PC-3 (cell line): ENCODE data around the gene GAS7. TPM values are rescaled to one million over a fixed set of nuclear protein-coding genes. Genes with fewer than 3 reads are reported as not detected.

Source experiments
- ATAC-seq: fragments of 200-7000 bp; cut with Tn5 transposase; 2 replicates; pipeline ENCODE4 v1.9.1; 2020; ENCODE audit warnings: mild to moderate bottlenecking, moderate library complexity
- BruUV-seq: library from RNA; stranded (reverse); fragments of 400-500 nt; replicated peaks from 2 replicates; lab custom pipeline; 2021; lab: Mats Ljungman, UMichigan
- CTCF ChIA-PET: fragments of 300-600 bp; sonication (Branson Sonifier 250); formaldehyde crosslinking; loops from one replicate; lab custom pipeline; 2022; ENCODE audit warnings: antibody characterized with exemption; lab: Charles Lee
- POLR2A ChIA-PET: fragments of 300-600 bp; sonication (Branson Sonifier 250); formaldehyde crosslinking; loops from one replicate; lab custom pipeline; 2022; ENCODE audit warnings: antibody characterized with exemption; ENCODE audit not compliant: unreplicated experiment; lab: Charles Lee
- DNase-seq: peaks from one replicate; pipeline ENCODE4 v3.0.0-alpha.2; 2015
- H2AFZ ChIP-seq: fragments of 300-600 bp; sonication (generic); 2 replicates; pipeline ENCODE4 v1.6.0; 2016; ENCODE audit warnings: antibody characterized with exemption, low read length
- H3F3A ChIP-seq: fragments of 300-600 bp; sonication (generic); one replicate; pipeline ENCODE4 v1.6.0; 2017; ENCODE audit warnings: antibody characterized with exemption, low read length, control low read depth, mild to moderate bottlenecking; ENCODE audit not compliant: unreplicated experiment
- H3K27ac ChIP-seq: fragments of 300-600 bp; sonication (generic); 2 replicates; pipeline ENCODE4 v1.5.1; 2016; ENCODE audit warnings: mild to moderate bottlenecking, low read length
- H3K27me3 ChIP-seq: fragments of 300-600 bp; sonication (generic); 2 replicates; pipeline ENCODE4 v1.6.1; 2016; ENCODE audit warnings: low read length, mixed read lengths
- H3K36me3 ChIP-seq: fragments of 300-600 bp; sonication (generic); 2 replicates; pipeline ENCODE4 v1.6.1; 2016; ENCODE audit warnings: low read depth, mixed run types, low read length, mixed read lengths
- H3K4me1 ChIP-seq: fragments of 300-600 bp; sonication (generic); 2 replicates; pipeline ENCODE4 v1.5.1; 2016; ENCODE audit warnings: low read length; ENCODE audit not compliant: insufficient read depth
- H3K4me2 ChIP-seq: fragments of 300-600 bp; sonication (generic); 2 replicates; pipeline ENCODE4 v1.6.0; 2016; ENCODE audit warnings: low read length
- H3K4me3 ChIP-seq: fragments of 300-600 bp; sonication (generic); 2 replicates; pipeline ENCODE4 v1.5.1; 2016; ENCODE audit warnings: mild to moderate bottlenecking, low read length, mixed read lengths
- H3K79me2 ChIP-seq: fragments of 300-600 bp; sonication (generic); 2 replicates; pipeline ENCODE4 v1.6.1; 2017; ENCODE audit warnings: low read length, mixed read lengths
- H3K9ac ChIP-seq: fragments of 300-600 bp; sonication (generic); 2 replicates; pipeline ENCODE4 v1.6.0; 2016; ENCODE audit warnings: mild to moderate bottlenecking, low read length
- H3K9me2 ChIP-seq: fragments of 300-600 bp; sonication (generic); replicated peaks from 2 replicates; pipeline ENCODE4 v1.6.1; 2016; ENCODE audit warnings: mixed run types, low read length, mixed read lengths
- H3K9me3 ChIP-seq: fragments of 300-600 bp; sonication (generic); 2 replicates; pipeline ENCODE4 v1.6.1; 2016; ENCODE audit warnings: low read length, mixed read lengths
- H4K20me1 ChIP-seq: fragments of 300-600 bp; sonication (generic); 2 replicates; pipeline ENCODE4 v1.6.1; 2016; ENCODE audit warnings: low read length, mixed read lengths
- EZH2 ChIP-seq: fragments of 300-600 bp; sonication (generic); IDR thresholded peaks from one replicate; pipeline ENCODE4 v1.6.1; 2017; ENCODE audit warnings: antibody characterized with exemption, mild to moderate bottlenecking, low read length; ENCODE audit not compliant: unreplicated experiment
- EZH2phosphoT487 ChIP-seq: fragments of 300-600 bp; sonication (generic); IDR thresholded peaks from 2 replicates; pipeline ENCODE4 v1.6.1; 2018; ENCODE audit warnings: mild to moderate bottlenecking, antibody characterized with exemption, low read length, borderline replicate concordance
- intact Hi-C: fragments of 100-400 bp; cut with micrococcal nuclease; formaldehyde crosslinking; loops from 2 replicates; pipeline ENCODE4 v1.9.0; 2023
- total RNA-seq: library from RNA; depleted of rRNA; stranded (reverse); fragments of >200 nt; gene quantifications from 2 replicates; pipeline ENCODE4 v1.2.3, GENCODE V29; 2014
- TF ChIP-seq, protein P1 (sequence below): fragments of 300-600 bp; sonication (generic); conservative IDR thresholded peaks from 2 replicates; pipeline ENCODE4 v1.5.1; 2017; ENCODE audit warnings: antibody characterized with exemption, low read depth, mild to moderate bottlenecking, low read length

Gene GAS7
- total RNA-seq, 1 experiment from 2014 or later: not detected

- no peak overlapping the region for H3K9ac ChIP-seq
Observed at GRCh38 chr17:9900044-9900594, 298.3 kb downstream of the GAS7 start.

DNA sequence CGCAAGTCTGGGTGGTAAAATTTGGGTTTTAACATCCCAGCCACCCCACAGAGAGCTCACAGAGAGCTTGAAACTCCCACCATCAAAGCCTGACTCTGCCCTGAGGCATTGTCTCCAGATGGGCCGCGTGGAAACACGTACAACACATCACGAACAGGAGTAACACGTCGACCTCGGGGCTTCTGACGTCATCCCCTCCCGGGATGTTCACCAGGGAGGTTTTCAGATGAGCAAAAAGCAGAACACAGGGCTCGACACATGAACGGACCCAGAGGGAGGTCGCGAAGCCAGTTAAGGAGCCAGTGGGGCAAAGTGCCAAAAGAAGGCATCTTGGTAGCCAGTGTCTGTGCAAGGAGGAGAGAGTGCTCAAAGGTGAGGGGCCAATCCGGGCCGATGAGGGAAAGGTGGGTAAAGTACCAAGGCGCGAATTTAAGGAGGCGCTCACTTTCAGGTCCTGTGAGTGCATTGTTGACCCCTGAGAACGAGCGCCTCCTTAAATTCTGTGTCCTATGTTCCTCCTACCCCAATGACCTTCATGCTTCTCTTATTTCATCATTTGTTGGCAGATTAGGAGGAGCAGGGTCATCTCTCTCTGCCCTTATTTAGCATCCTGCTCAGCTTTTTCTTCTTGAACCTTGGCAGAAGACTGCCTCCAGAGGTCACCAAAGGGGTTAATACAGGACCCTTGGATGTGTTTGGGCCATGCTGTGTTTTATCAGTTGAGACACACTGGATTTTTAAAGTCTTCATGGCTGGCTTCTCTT lies 298.9 kb downstream of the GAS7 start:
- Histone ChIP-seq H3K36me3 (no peaks in the 10 kb centered on the region), H3K4me1 (peaks cover 11% of the 10 kb centered on the region; the same call in 1 of the 2 replicates), H3K27ac (no peak overlapping the region), H3K4me3 (no peak overlapping the region), H3K4me2 (no peak overlapping the region), H4K20me1 (no peaks in the 10 kb centered on the region), H2AFZ (no peak overlapping the region), H3K9ac (no peak overlapping the region), H3K79me2 (no peaks in the 10 kb centered on the region), H3F3A (no peaks in the 10 kb centered on the region), H3K9me2 (no peaks in the 10 kb centered on the region), H3K27me3 (no peaks in the 10 kb centered on the region), H3K9me3 (no peaks in the 10 kb centered on the region)
- ChIA-PET POLR2A (no interaction called here), CTCF (no interaction called here)
- no TSS peak for BruUV-seq
- intact Hi-C loops: no loop called here
- DNase-seq (no peak), ATAC-seq (no peak)
- TF ChIP-seq EZH2 (no peak), EZH2phosphoT487 (no peak)
- TF ChIP-seq, protein P1, sequence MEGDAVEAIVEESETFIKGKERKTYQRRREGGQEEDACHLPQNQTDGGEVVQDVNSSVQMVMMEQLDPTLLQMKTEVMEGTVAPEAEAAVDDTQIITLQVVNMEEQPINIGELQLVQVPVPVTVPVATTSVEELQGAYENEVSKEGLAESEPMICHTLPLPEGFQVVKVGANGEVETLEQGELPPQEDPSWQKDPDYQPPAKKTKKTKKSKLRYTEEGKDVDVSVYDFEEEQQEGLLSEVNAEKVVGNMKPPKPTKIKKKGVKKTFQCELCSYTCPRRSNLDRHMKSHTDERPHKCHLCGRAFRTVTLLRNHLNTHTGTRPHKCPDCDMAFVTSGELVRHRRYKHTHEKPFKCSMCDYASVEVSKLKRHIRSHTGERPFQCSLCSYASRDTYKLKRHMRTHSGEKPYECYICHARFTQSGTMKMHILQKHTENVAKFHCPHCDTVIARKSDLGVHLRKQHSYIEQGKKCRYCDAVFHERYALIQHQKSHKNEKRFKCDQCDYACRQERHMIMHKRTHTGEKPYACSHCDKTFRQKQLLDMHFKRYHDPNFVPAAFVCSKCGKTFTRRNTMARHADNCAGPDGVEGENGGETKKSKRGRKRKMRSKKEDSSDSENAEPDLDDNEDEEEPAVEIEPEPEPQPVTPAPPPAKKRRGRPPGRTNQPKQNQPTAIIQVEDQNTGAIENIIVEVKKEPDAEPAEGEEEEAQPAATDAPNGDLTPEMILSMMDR: no peak

More at GRCh38 chr17:9900044-9900594, 298.3 kb downstream of the GAS7 start:
- Histone ChIP-seq H4K20me1 (no peaks in the 10 kb centered on the region), H3F3A (no peaks in the 10 kb centered on the region), H3K9me3 (no peaks in the 10 kb centered on the region), H3K79me2 (no peaks in the 10 kb centered on the region), H3K4me1 (peaks cover 11% of the 10 kb centered on the region; the same call in 1 of the 2 replicates), H3K4me2 (no peak overlapping the region), H3K36me3 (no peaks in the 10 kb centered on the region), H3K4me3 (no peak overlapping the region), H3K27me3 (no peaks in the 10 kb centered on the region), H3K27ac (no peak overlapping the region), H2AFZ (no peak overlapping the region), H3K9me2 (no peaks in the 10 kb centered on the region)
- no TSS peak for BruUV-seq
- intact Hi-C loops: no loop called here
- ATAC-seq (no peak), DNase-seq (no peak)
- ChIA-PET POLR2A (no interaction called here), CTCF (no interaction called here)
- TF ChIP-seq, protein P1: no peak
- no peak for TF ChIP-seq EZH2phosphoT487
- TF ChIP-seq EZH2: no peak

GRCh38 chr17:9898812-9899211 lies 299.6 kb downstream of the GAS7 start:
- ChIA-PET POLR2A (no interaction called here), CTCF (no interaction called here)
- Histone ChIP-seq H3K4me1 (peaks cover 16% of the 10 kb centered on the region; the same call in 1 of the 2 replicates), H3K9me2 (no peaks in the 10 kb centered on the region), H3K27ac (no peak overlapping the region), H3K9ac (no peak overlapping the region), H3K9me3 (no peaks in the 10 kb centered on the region), H3K4me2 (no peak overlapping the region), H3K4me3 (no peak overlapping the region), H2AFZ (no peak overlapping the region), H4K20me1 (no peaks in the 10 kb centered on the region), H3K27me3 (no peaks in the 10 kb centered on the region), H3K36me3 (no peaks in the 10 kb centered on the region), H3K79me2 (no peaks in the 10 kb centered on the region), H3F3A (no peaks in the 10 kb centered on the region)
- no TSS peak for BruUV-seq
- TF ChIP-seq EZH2: no peak
- intact Hi-C loops: no loop called here
- ATAC-seq: no peak
- no peak for DNase-seq
